Thyroid gland (tissue), 4 donors: Measurements from ENCODE around the gene GAREM1. TPM values are rescaled to one million over a fixed set of nuclear protein-coding genes. Genes with fewer than 3 reads are reported as not detected.
A peak's percentile ranks its signal among the peaks of the same experiment; 100 is the strongest.

Experiments
- DNase-seq, 2 donors: peaks; one replicate each; pipeline ENCODE4 v3.0.0-alpha.2; 2019
- H3K27ac ChIP-seq, 3 donors: fragments of 200-600 bp; sonication (generic); 1 replicate in 2 of 3; 2 replicates in 1 of 3; pipeline ENCODE4 v1.5.1; 2016 to 2019; ENCODE audit warnings: mild to moderate bottlenecking in 1 of 3, moderate library complexity in 1 of 3
- H3K27me3 ChIP-seq: fragments of 200-600 bp; sonication (generic); one replicate; pipeline ENCODE4 v1.5.1; 2019
- H3K36me3 ChIP-seq, 2 donors: fragments of 200-600 bp; sonication (generic); one replicate each; pipeline ENCODE4 v1.5.1; 2016 to 2019
- H3K4me1 ChIP-seq, 2 donors: fragments of 200-600 bp; sonication (generic); one replicate each; pipeline ENCODE4 v1.5.1; 2017 to 2019
- H3K4me3 ChIP-seq, 3 donors: fragments of 200-600 bp; sonication (generic); replicated peaks in 1 of 3; 1 replicate in 2 of 3; 2 replicates in 1 of 3; pipeline ENCODE4 v1.5.1; 2016; ENCODE audit warnings: mild to moderate bottlenecking in 1 of 3
- H3K9me3 ChIP-seq: fragments of 200-600 bp; sonication (generic); one replicate; pipeline ENCODE4 v1.5.1; 2017
- CTCF ChIP-seq, 6 experiments: fragments of 200-600 bp in 3 of 6; fragments of 450-650 bp in 3 of 6; sonication (generic) in 3 of 6; IDR thresholded peaks; one replicate each; pipeline ENCODE4 v1.5.1; 2016 to 2019; ENCODE audit warnings: antibody characterized with exemption in 6 of 6, mild to moderate bottlenecking in 2 of 6, inconsistent platforms in 1 of 6, moderate library complexity in 1 of 6
- POLR2A ChIP-seq, 2 donors: fragments of 450-650 bp; IDR thresholded peaks; one replicate each; pipeline ENCODE4 v1.6.1; 2017; ENCODE audit warnings: antibody characterized with exemption in 2 of 2, mild to moderate bottlenecking in 2 of 2, moderate library complexity in 1 of 2
- WGBS, 2 donors: methylation state at CpG; one replicate each; pipeline ENCODE4 v1.1.5; 2017; 5-methylcytosine and 5-hydroxymethylcytosine counted together
- intact Hi-C: fragments of 100-400 bp; cut with DNase I; formaldehyde crosslinking; loops from one replicate; pipeline ENCODE4 v1.15.1; 2023
- total RNA-seq, 4 donors: library from RNA; depleted of rRNA; stranded (reverse); fragments of >200 nt; gene quantifications; one replicate each; pipeline ENCODE4 v1.2.3, GENCODE V29; 2016

The GAREM1 gene
- total RNA-seq, 4 donors from 2014 or later = 4.6 to 6.8 (median 5.8) TPM

GRCh38 chr18:32337821-32338220 lies 132.9 kb downstream of the GAREM1 start:
- no peaks in the 10 kb centered on the region for H3K9me3 ChIP-seq
- no peaks in the 10 kb centered on the region for H3K27me3 ChIP-seq
- WGBS, 2 donors = 37 to 47% methylated on average over 8 of the region's 8 CpGs
- intact Hi-C loops = no loop called here
- H3K27ac ChIP-seq = peak overlapping the region in 2 of 3 donors; percentile 62
- H3K4me1 ChIP-seq = peaks cover 8 to 10% of the 10 kb centered on the region in 2 donors
- H3K36me3 ChIP-seq = no peaks in the 10 kb centered on the region
- no peak for TF ChIP-seq CTCF (IDR thresholded peaks at IDR 0.05)
- TF ChIP-seq POLR2A (IDR thresholded peaks at IDR 0.05) = peak in 1 of 2 donors; percentile 32
- no peak overlapping the region for H3K4me3 ChIP-seq
- DNase-seq = peak; percentile 67 to 75

- Histone ChIP-seq H3K27me3 (no peaks in the 10 kb centered on the region), H3K9me3 (no peaks in the 10 kb centered on the region), H3K4me3 (no peak overlapping the region), H3K27ac (peak overlapping the region in 2 of 3 donors; percentile 62), H3K36me3 (no peaks in the 10 kb centered on the region), H3K4me1 (peaks cover 8 to 10% of the 10 kb centered on the region in 2 donors)
- DNase-seq = no peak
- 89 to 92% methylated on average over 7 of the region's 7 CpGs for WGBS, 2 donors
- intact Hi-C loops = no loop called here
- TF ChIP-seq CTCF (IDR thresholded peaks at IDR 0.05) = no peak
- no peak for TF ChIP-seq POLR2A (IDR thresholded peaks at IDR 0.05)
Measured at GRCh38 chr18:32337347-32337746, 133.3 kb downstream of the GAREM1 start.

- Histone ChIP-seq H3K9me3 (no peaks in the 10 kb centered on the region), H3K4me3 (no peak overlapping the region), H3K36me3 (no peaks in the 10 kb centered on the region), H3K27ac (no peak overlapping the region), H3K27me3 (no peaks in the 10 kb centered on the region), H3K4me1 (peaks cover 8 to 10% of the 10 kb centered on the region in 2 donors)
- no peak for DNase-seq
- TF ChIP-seq POLR2A (IDR thresholded peaks at IDR 0.05) (no peak), CTCF (IDR thresholded peaks at IDR 0.05) (no peak)
- 70 to 86% methylated on average over 4 of the region's 4 CpGs for WGBS, 2 donors
- intact Hi-C loops = no loop called here
Measured at GRCh38 chr18:32335228-32335627, 135.5 kb downstream of the GAREM1 start.

GRCh38 chr18:32333781-32334180 lies 136.9 kb downstream of the GAREM1 start:
- Histone ChIP-seq H3K9me3 (no peaks in the 10 kb centered on the region), H3K4me1 (peaks cover 8 to 10% of the 10 kb centered on the region in 2 donors), H3K27ac (no peak overlapping the region), H3K36me3 (no peaks in the 10 kb centered on the region), H3K4me3 (no peak overlapping the region), H3K27me3 (no peaks in the 10 kb centered on the region)
- TF ChIP-seq CTCF (IDR thresholded peaks at IDR 0.05) (no peak), POLR2A (IDR thresholded peaks at IDR 0.05) (no peak)
- intact Hi-C loops = no loop called here
- DNase-seq = no peak
- 88 to 90% methylated on average over 7 of the region's 7 CpGs for WGBS, 2 donors

GRCh38 chr18:32332708-32333107 lies 138.0 kb downstream of the GAREM1 start:
- intact Hi-C loops = no loop called here
- Histone ChIP-seq H3K9me3 (no peaks in the 10 kb centered on the region), H3K4me1 (peaks cover 4% of the 10 kb centered on the region in 2 donors), H3K27me3 (no peaks in the 10 kb centered on the region), H3K27ac (no peak overlapping the region), H3K36me3 (no peaks in the 10 kb centered on the region), H3K4me3 (no peak overlapping the region)
- 73 to 88% methylated on average over 5 of the region's 5 CpGs for WGBS, 2 donors
- TF ChIP-seq POLR2A (IDR thresholded peaks at IDR 0.05) (no peak), CTCF (IDR thresholded peaks at IDR 0.05) (no peak)
- no peak for DNase-seq
